SK-N-SH (cell line): ENCODE results near the gene LHPP.

Experiments used
- MEF2A ChIP-seq: IDR thresholded peaks from 2 replicates; pipeline ENCODE4 v1.4.0; 2012; ENCODE audit warnings: low read depth, borderline replicate concordance
- RAD21 ChIP-seq: IDR thresholded peaks from 2 replicates; pipeline ENCODE4 v1.6.1; 2012; ENCODE audit warnings: mild to moderate bottlenecking, low read length
- TF ChIP-seq, protein P1 (sequence below): IDR thresholded peaks from 2 replicates; pipeline ENCODE4 v1.4.0; 2012; ENCODE audit warnings: low read depth, borderline replicate concordance

DNA sequence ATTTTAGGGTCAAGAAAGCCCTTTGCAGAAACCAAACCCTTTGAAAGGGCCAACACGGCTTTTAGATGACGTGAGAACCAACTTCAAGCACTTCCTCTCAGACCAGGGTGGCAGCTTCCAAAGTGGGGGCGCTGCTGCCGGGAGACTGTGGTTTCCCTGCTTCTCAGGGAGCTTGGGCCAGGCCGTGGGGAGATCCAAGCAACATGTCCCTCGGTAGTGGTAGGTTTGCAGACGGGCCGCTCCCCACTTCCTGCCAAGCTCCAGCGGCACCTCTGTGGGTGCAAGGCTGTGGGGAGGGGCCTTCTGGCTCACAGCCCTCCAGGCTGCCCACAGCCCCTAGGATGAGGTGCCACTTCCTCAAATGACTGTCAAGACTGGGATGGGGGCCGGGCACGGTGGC lies 150.1 kb downstream of the LHPP start:
- no peak for TF ChIP-seq MEF2A
- TF ChIP-seq, protein P1, sequence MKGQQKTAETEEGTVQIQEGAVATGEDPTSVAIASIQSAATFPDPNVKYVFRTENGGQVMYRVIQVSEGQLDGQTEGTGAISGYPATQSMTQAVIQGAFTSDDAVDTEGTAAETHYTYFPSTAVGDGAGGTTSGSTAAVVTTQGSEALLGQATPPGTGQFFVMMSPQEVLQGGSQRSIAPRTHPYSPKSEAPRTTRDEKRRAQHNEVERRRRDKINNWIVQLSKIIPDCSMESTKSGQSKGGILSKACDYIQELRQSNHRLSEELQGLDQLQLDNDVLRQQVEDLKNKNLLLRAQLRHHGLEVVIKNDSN, result no peak
- TF ChIP-seq RAD21, result no peak
